HEK293T (cell line): ENCODE results near the gene ITGAE.

Experiments used
- PKNOX1 ChIP-seq: fragments of 450-650 bp; IDR thresholded peaks from 2 replicates; pipeline ENCODE4 v1.6.1; 2016
- ZNF384 ChIP-seq: fragments of 450-650 bp; IDR thresholded peaks from 2 replicates; pipeline ENCODE4 v1.6.1; 2016

GRCh38 chr17:3845621-3846436 lies 44.8 kb upstream of the ITGAE start, which contains the start of gene NCBP3:
- TF ChIP-seq PKNOX1 = no peak
- TF ChIP-seq ZNF384 = no peak
